Fibroblast of peridontal ligament (primary cell): ENCODE measurements around the gene ZFP69.
A peak's percentile ranks its signal among the peaks of the same experiment; 100 is the strongest.

Source experiments
- DNase-seq: peaks from one replicate; pipeline ENCODE4 v3.0.0-alpha.2; 2010; ENCODE audit errors: extremely low read depth

Gene ZFP69

GRCh38 chr1:40508375-40509341 lies 31.6 kb downstream of the ZFP69 start, which contains the start of gene EXO5:
Gene EXO5 (plus strand): TSS chr1:40508767. CDS start chr1:40514545, 5,778 bp downstream.
- peak; percentile 66 for DNase-seq

GRCh38 chr1:40519517-40519916 lies 42.4 kb downstream of the ZFP69 start:
- no peak for DNase-seq

GRCh38 chr1:40530735-40531380 lies 53.8 kb downstream of the ZFP69 start:
- DNase-seq: peak; percentile 44

GRCh38 chr1:40531381-40532061 lies 54.4 kb downstream of the ZFP69 start, which contains the start of gene ZNF684:
Gene ZNF684 (plus strand): TSS chr1:40531637. CDS start chr1:40533167, 1,530 bp downstream.
- DNase-seq: peak; percentile 91

- DNase-seq: no peak
These were observed 54.9 kb downstream of the ZFP69 start for GRCh38 chr1:40532062-40532389.

GRCh38 chr1:40532844-40533424 lies 55.8 kb downstream of the ZFP69 start:
- peak; percentile 62 for DNase-seq

GRCh38 chr1:40534589-40534988 lies 57.5 kb downstream of the ZFP69 start:
- no peak for DNase-seq

GRCh38 chr1:40535732-40536131 lies 58.6 kb downstream of the ZFP69 start:
- DNase-seq: no peak

- no peak for DNase-seq
These were observed 62.2 kb downstream of the ZFP69 start for GRCh38 chr1:40539338-40539737.
